HCT116 (cell line): ENCODE measurements around the gene PI4K2A. TPM values are rescaled to one million over a fixed set of nuclear protein-coding genes. Genes with fewer than 3 reads are reported as not detected.

ENCODE experiments used
- ATAC-seq: fragments of 200-7000 bp; cut with Tn5 transposase; 2 replicates; pipeline ENCODE4 v1.9.1; 2020; ENCODE audit warnings: mild to moderate bottlenecking, moderate library complexity
- BruUV-seq: library from RNA; stranded (reverse); fragments of 400-500 nt; replicated peaks from 2 replicates; lab custom pipeline; 2021; lab: Mats Ljungman, UMichigan
- CTCF ChIA-PET: fragments of 300-600 bp; sonication (Branson Sonifier 250); formaldehyde crosslinking; loops from one replicate; lab custom pipeline; 2021; ENCODE audit warnings: antibody characterized with exemption; lab: Charles Lee
- POLR2A ChIA-PET: fragments of 300-600, 350-600 bp; sonication (Branson Sonifier 250); formaldehyde crosslinking; loops from one replicate; lab custom pipeline; 2021; ENCODE audit warnings: antibody characterized with exemption; lab: Charles Lee
- RAD21 ChIA-PET, 2 experiments: fragments of 300-600 bp; sonication (Branson Sonifier 250); formaldehyde crosslinking; loops; one replicate each; lab custom pipeline; 2023; ENCODE audit warnings: low total read pairs in 2 of 2; ENCODE audit not compliant: uncharacterized antibody in 2 of 2, unreplicated experiment in 2 of 2, low non-redundant PET in 1 of 2; lab: Charles Lee
- DNase-seq: peaks from one replicate; pipeline ENCODE4 v3.0.0-alpha.2; 2010; ENCODE audit warnings: low read depth, low spot score
- H2AFZ ChIP-seq: fragments of 200-600 bp; shearing (Covaris generic), sonication (generic); 2 replicates; pipeline ENCODE4 v1.6.1; 2017; ENCODE audit warnings: low read depth, mixed run types, mixed read lengths, antibody characterized with exemption, low read length; ENCODE audit not compliant: poor library complexity, severe bottlenecking
- H3K27ac ChIP-seq: 2 replicates; pipeline ENCODE4 v1.5.1; 2012; ENCODE audit warnings: low read depth, low read length
- H3K27me3 ChIP-seq: fragments of 200-600 bp; sonication (generic); 2 replicates; pipeline ENCODE4 v1.6.1; 2016; ENCODE audit warnings: mixed run types, low read length, mixed read lengths; ENCODE audit not compliant: insufficient read depth
- H3K36me3 ChIP-seq, 2 experiments: fragments of 200-500 bp in 1 of 2; fragments of 200-600 bp in 1 of 2; sonication (Bioruptor generic) in 1 of 2; sonication (generic) in 1 of 2; 2 replicates each; pipeline versions ENCODE4 v1.5.1 to v1.6.1; 2014 to 2016; ENCODE audit warnings: low read length in 2 of 2, inconsistent platforms in 1 of 2, mixed read lengths in 1 of 2, mixed run types in 1 of 2; ENCODE audit not compliant: insufficient read depth in 2 of 2, control insufficient read depth in 1 of 2
- H3K4me1 ChIP-seq, 2 experiments: fragments of 200-600 bp in 1 of 2; sonication (generic) in 1 of 2; 2 replicates each; pipeline versions ENCODE4 v1.5.1 to v1.6.1; 2012 to 2017; ENCODE audit warnings: low read length in 2 of 2, inconsistent platforms in 1 of 2, mild to moderate bottlenecking in 1 of 2, mixed read lengths in 1 of 2, mixed run types in 1 of 2, moderate library complexity in 1 of 2; ENCODE audit not compliant: insufficient read depth in 2 of 2, control insufficient read depth in 1 of 2
- H3K4me2 ChIP-seq: fragments of 200-600 bp; sonication (generic); 2 replicates; pipeline ENCODE4 v1.6.1; 2017; ENCODE audit warnings: mixed run types, low read length, mixed read lengths
- H3K4me3 ChIP-seq, 2 experiments: fragments of 200-600 bp in 1 of 2; sonication (generic) in 1 of 2; replicated peaks in 1 of 2; 2 replicates each; pipeline ENCODE4 v1.5.1; 2011 to 2016; ENCODE audit warnings: low read length in 2 of 2, control low read depth in 1 of 2, low read depth in 1 of 2, mild to moderate bottlenecking in 1 of 2, mixed read lengths in 1 of 2, mixed run types in 1 of 2
- H3K79me2 ChIP-seq: fragments of 200-600 bp; sonication (generic); 2 replicates; pipeline ENCODE4 v1.6.1; 2017; ENCODE audit warnings: mild to moderate bottlenecking, mixed run types, low read length, moderate library complexity, mixed read lengths; ENCODE audit not compliant: insufficient read depth
- H3K9ac ChIP-seq: fragments of 200-600 bp; sonication (generic); 2 replicates; pipeline ENCODE4 v1.6.1; 2016; ENCODE audit warnings: low read length, mixed read lengths
- H3K9me2 ChIP-seq: fragments of 200-600 bp; sonication (generic), shearing (Covaris generic); 2 replicates; pipeline ENCODE4 v1.6.1; 2017; ENCODE audit warnings: mixed run types, mild to moderate bottlenecking, moderate library complexity; ENCODE audit not compliant: insufficient read depth
- H3K9me3 ChIP-seq, 2 experiments: fragments of 200-500 bp in 1 of 2; fragments of 200-600 bp in 1 of 2; sonication (Bioruptor generic) in 1 of 2; sonication (generic) in 1 of 2; 2 replicates each; pipeline ENCODE4 v1.6.1; 2014 to 2017; ENCODE audit warnings: low read length in 2 of 2, mixed read lengths in 2 of 2, inconsistent platforms in 1 of 2, low read depth in 1 of 2, mild to moderate bottlenecking in 1 of 2, mixed run types in 1 of 2, moderate library complexity in 1 of 2; ENCODE audit not compliant: control insufficient read depth in 1 of 2, insufficient read depth in 1 of 2
- H4K20me1 ChIP-seq: fragments of 200-600 bp; sonication (generic), shearing (Covaris generic); 2 replicates; pipeline ENCODE4 v1.6.1; 2017; ENCODE audit warnings: mixed run types, mild to moderate bottlenecking, moderate library complexity; ENCODE audit not compliant: insufficient read depth
- CEBPB ChIP-seq: IDR thresholded peaks from 2 replicates; pipeline ENCODE4 v1.6.1; 2012; ENCODE audit warnings: low read depth
- CTCF ChIP-seq, 3 experiments: fragments of 200-600 bp in 1 of 3; sonication (generic) in 1 of 3; IDR thresholded peaks in 2 of 3; conservative IDR thresholded peaks in 1 of 3; 2 replicates each; pipeline ENCODE4 v1.5.1; 2012 to 2017; ENCODE audit warnings: low read depth in 2 of 3, low read length in 2 of 3, antibody characterized with exemption in 1 of 3, borderline replicate concordance in 1 of 3, control low read depth in 1 of 3, mild to moderate bottlenecking in 1 of 3, mixed read lengths in 1 of 3, mixed run types in 1 of 3, moderate library complexity in 1 of 3; ENCODE audit not compliant: insufficient read depth in 1 of 3
- EGR1 ChIP-seq: IDR thresholded peaks from 2 replicates; pipeline ENCODE4 v1.6.1; 2012; ENCODE audit warnings: low read depth
- ELF1 ChIP-seq: IDR thresholded peaks from 2 replicates; pipeline ENCODE4 v1.6.1; 2012; ENCODE audit warnings: low read depth, borderline replicate concordance
- EZH2 ChIP-seq: fragments of 200-600 bp; sonication (generic); IDR thresholded peaks from 2 replicates; pipeline ENCODE4 v1.6.1; 2017; ENCODE audit warnings: antibody characterized with exemption, mixed run types
- FOSL1 ChIP-seq: IDR thresholded peaks from 2 replicates; pipeline ENCODE4 v1.6.1; 2012; ENCODE audit warnings: low read depth
- JUND ChIP-seq: IDR thresholded peaks from 2 replicates; pipeline ENCODE4 v1.6.1; 2012
- POLR2A ChIP-seq: IDR thresholded peaks from 2 replicates; pipeline ENCODE4 v1.7.0; 2011; ENCODE audit warnings: borderline replicate concordance; ENCODE audit not compliant: insufficient read depth, insufficient read length; ENCODE audit errors: extremely low read depth
- POLR2AphosphoS5 ChIP-seq: IDR thresholded peaks from 2 replicates; pipeline ENCODE4 v1.6.1; 2011; ENCODE audit warnings: mild to moderate bottlenecking, low read depth, low read length, moderate library complexity
- RAD21 ChIP-seq: IDR thresholded peaks from 2 replicates; pipeline ENCODE4 v1.6.1; 2012; ENCODE audit warnings: low read depth, mild to moderate bottlenecking
- SIN3A ChIP-seq: IDR thresholded peaks from 2 replicates; pipeline ENCODE4 v1.6.1; 2012; ENCODE audit warnings: low read depth
- SP1 ChIP-seq: IDR thresholded peaks from 2 replicates; pipeline ENCODE4 v1.6.1; 2012; ENCODE audit warnings: low read depth
- SRF ChIP-seq: IDR thresholded peaks from 2 replicates; pipeline ENCODE4 v1.6.1; 2012; ENCODE audit warnings: low read depth
- TCF7L2 ChIP-seq: IDR thresholded peaks from 2 replicates; pipeline ENCODE4 v1.7.0; 2011; ENCODE audit warnings: borderline replicate concordance, inconsistent platforms; ENCODE audit not compliant: insufficient read depth, insufficient read length; ENCODE audit errors: extremely low read depth
- ZBTB33 ChIP-seq: IDR thresholded peaks from 2 replicates; pipeline ENCODE4 v1.6.1; 2011; ENCODE audit warnings: mild to moderate bottlenecking, low read length, moderate library complexity; ENCODE audit not compliant: insufficient replicate concordance; ENCODE audit errors: extremely low read depth
- intact Hi-C: fragments of 100-400 bp; cut with micrococcal nuclease; formaldehyde crosslinking; loops from 2 replicates; pipeline ENCODE4 v1.10.0; 2022
- total RNA-seq: library from RNA; stranded (reverse); gene quantifications from one replicate; pipeline ENCODE4 v1.2.1, GENCODE V29; 2021; ENCODE audit not compliant: unreplicated experiment
- TF ChIP-seq, protein P1 (sequence below): IDR thresholded peaks from 2 replicates; pipeline ENCODE4 v1.6.1; 2012; ENCODE audit warnings: low read depth
- TF ChIP-seq, protein P2 (sequence below): IDR thresholded peaks from 2 replicates; pipeline ENCODE4 v1.6.1; 2012
- TF ChIP-seq, protein P3 (sequence below): IDR thresholded peaks from 2 replicates; pipeline ENCODE4 v1.6.1; 2012

The PI4K2A gene
- total RNA-seq, 1 experiment from 2014 or later = 20.0 TPM

GRCh38 chr10:97656777-97657176 is 16.3 kb downstream of the PI4K2A start:
- H3K9ac ChIP-seq = no peak overlapping the region
- intact Hi-C loops = no loop called here
- H3K9me3 ChIP-seq = no peaks in the 10 kb centered on the region
- no peaks in the 10 kb centered on the region for H3K27me3 ChIP-seq
- ChIA-PET POLR2A (no interaction called here), RAD21 (no interaction called here)
- H3K79me2 ChIP-seq = no peaks in the 10 kb centered on the region
- DNase-seq = no peak
- BruUV-seq = no TSS peak
- H4K20me1 ChIP-seq = no peaks in the 10 kb centered on the region
- no peaks in the 10 kb centered on the region for H3K9me2 ChIP-seq
- H3K4me1 ChIP-seq = peaks cover 5 to 9% of the 10 kb centered on the region in 2 experiments
- H3K27ac ChIP-seq = no peak overlapping the region
- H2AFZ ChIP-seq = no peak overlapping the region
- H3K4me3 ChIP-seq = no peak overlapping the region
- H3K36me3 ChIP-seq = peaks cover 17 to 33% of the 10 kb centered on the region in 2 experiments
- TF ChIP-seq, protein P1, sequence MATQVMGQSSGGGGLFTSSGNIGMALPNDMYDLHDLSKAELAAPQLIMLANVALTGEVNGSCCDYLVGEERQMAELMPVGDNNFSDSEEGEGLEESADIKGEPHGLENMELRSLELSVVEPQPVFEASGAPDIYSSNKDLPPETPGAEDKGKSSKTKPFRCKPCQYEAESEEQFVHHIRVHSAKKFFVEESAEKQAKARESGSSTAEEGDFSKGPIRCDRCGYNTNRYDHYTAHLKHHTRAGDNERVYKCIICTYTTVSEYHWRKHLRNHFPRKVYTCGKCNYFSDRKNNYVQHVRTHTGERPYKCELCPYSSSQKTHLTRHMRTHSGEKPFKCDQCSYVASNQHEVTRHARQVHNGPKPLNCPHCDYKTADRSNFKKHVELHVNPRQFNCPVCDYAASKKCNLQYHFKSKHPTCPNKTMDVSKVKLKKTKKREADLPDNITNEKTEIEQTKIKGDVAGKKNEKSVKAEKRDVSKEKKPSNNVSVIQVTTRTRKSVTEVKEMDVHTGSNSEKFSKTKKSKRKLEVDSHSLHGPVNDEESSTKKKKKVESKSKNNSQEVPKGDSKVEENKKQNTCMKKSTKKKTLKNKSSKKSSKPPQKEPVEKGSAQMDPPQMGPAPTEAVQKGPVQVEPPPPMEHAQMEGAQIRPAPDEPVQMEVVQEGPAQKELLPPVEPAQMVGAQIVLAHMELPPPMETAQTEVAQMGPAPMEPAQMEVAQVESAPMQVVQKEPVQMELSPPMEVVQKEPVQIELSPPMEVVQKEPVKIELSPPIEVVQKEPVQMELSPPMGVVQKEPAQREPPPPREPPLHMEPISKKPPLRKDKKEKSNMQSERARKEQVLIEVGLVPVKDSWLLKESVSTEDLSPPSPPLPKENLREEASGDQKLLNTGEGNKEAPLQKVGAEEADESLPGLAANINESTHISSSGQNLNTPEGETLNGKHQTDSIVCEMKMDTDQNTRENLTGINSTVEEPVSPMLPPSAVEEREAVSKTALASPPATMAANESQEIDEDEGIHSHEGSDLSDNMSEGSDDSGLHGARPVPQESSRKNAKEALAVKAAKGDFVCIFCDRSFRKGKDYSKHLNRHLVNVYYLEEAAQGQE = no peak
- TF ChIP-seq CTCF (IDR thresholded peaks at IDR 0.05 in 2 of 3, conservative IDR thresholded peaks at IDR 0.05 in 1 of 3; ENCODE audit: borderline replicate concordance in 1 of 3, insufficient read depth in 1 of 3, low read depth in 2 of 3, low read length in 2 of 3) = no peak
- TF ChIP-seq RAD21 = no peak
- TF ChIP-seq SIN3A = no peak
- TF ChIP-seq ELF1 = no peak
- TF ChIP-seq POLR2AphosphoS5 = no peak
- TF ChIP-seq ZBTB33 = no peak
- TF ChIP-seq, protein P2, sequence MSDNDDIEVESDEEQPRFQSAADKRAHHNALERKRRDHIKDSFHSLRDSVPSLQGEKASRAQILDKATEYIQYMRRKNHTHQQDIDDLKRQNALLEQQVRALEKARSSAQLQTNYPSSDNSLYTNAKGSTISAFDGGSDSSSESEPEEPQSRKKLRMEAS = no peak
- TF ChIP-seq EZH2 = no peak
- no peak for TF ChIP-seq FOSL1
- TF ChIP-seq POLR2A = no peak
- no peak for TF ChIP-seq SP1
- TF ChIP-seq SRF = no peak
- no peak for TF ChIP-seq TCF7L2
- TF ChIP-seq EGR1 = no peak
- no peak for TF ChIP-seq JUND
- TF ChIP-seq, protein P3, sequence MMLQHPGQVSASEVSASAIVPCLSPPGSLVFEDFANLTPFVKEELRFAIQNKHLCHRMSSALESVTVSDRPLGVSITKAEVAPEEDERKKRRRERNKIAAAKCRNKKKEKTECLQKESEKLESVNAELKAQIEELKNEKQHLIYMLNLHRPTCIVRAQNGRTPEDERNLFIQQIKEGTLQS = no peak
- TF ChIP-seq CEBPB = no peak
- TF ChIP-seq, all 23 proteins: peak for 0
- CTCF ChIA-PET = no interaction called here
- H3K4me2 ChIP-seq = no peak overlapping the region
- no peak for ATAC-seq
